Neuronal stem cell (in vitro differentiated cells): ENCODE measurements around the gene OR8H2. TPM values are rescaled to one million over a fixed set of nuclear protein-coding genes. Genes with fewer than 3 reads are reported as not detected.
"Not testable (repeated sequence)": the region's sequence is repeated elsewhere in the genome, so short reads cannot be mapped to it uniquely, and the experiment has no call there.

Experiments used
- DNase-seq: peaks from one replicate; pipeline ENCODE4 v3.0.0-alpha.2; 2013; ENCODE audit warnings: low spot score
- H2AFZ ChIP-seq: one replicate; pipeline ENCODE4 v1.6.1; 2013; ENCODE audit warnings: mild to moderate bottlenecking, low read length, inconsistent platforms
- H2AK5ac ChIP-seq: 2 replicates; pipeline ENCODE4 v1.6.1; 2013; ENCODE audit warnings: low read depth, mild to moderate bottlenecking, inconsistent platforms, low read length, moderate library complexity, mixed read lengths
- H2BK120ac ChIP-seq: 2 replicates; pipeline ENCODE4 v1.6.1; 2013; ENCODE audit warnings: low read depth, mild to moderate bottlenecking, inconsistent platforms, low read length, moderate library complexity, mixed read lengths
- H2BK12ac ChIP-seq: one replicate; pipeline ENCODE4 v1.6.1; 2013; ENCODE audit warnings: low read length, inconsistent platforms
- H2BK15ac ChIP-seq: 2 replicates; pipeline ENCODE4 v1.6.1; 2013; ENCODE audit warnings: mild to moderate bottlenecking, low read length, inconsistent platforms, mixed read lengths
- H2BK5ac ChIP-seq: one replicate; pipeline ENCODE4 v1.6.1; 2013; ENCODE audit warnings: inconsistent platforms, mild to moderate bottlenecking, low read length, moderate library complexity
- H3K14ac ChIP-seq: one replicate; pipeline ENCODE4 v1.6.1; 2013; ENCODE audit warnings: low read length, inconsistent platforms
- H3K18ac ChIP-seq: 2 replicates; pipeline ENCODE4 v1.6.1; 2013; ENCODE audit warnings: low read length, inconsistent platforms
- H3K23ac ChIP-seq: 2 replicates; pipeline ENCODE4 v1.6.1; 2013; ENCODE audit warnings: low read depth, mild to moderate bottlenecking, mixed read lengths, low read length, inconsistent platforms; ENCODE audit not compliant: poor library complexity
- H3K27ac ChIP-seq: replicated peaks from 3 replicates; pipeline ENCODE4 v1.5.1; 2013; ENCODE audit warnings: low read length, inconsistent platforms
- H3K27me3 ChIP-seq, 3 experiments: 2 replicates each; pipeline ENCODE4 v1.6.1; 2013; ENCODE audit warnings: low read length in 3 of 3, mild to moderate bottlenecking in 2 of 3, inconsistent platforms in 1 of 3, low read depth in 1 of 3, mixed read lengths in 1 of 3, moderate library complexity in 1 of 3; ENCODE audit not compliant: control insufficient read depth in 3 of 3, insufficient read depth in 3 of 3
- H3K36me3 ChIP-seq, 2 donors: replicated peaks in 1 of 2; 2 replicates each; pipeline ENCODE4 v1.6.1; 2013; ENCODE audit warnings: low read length in 2 of 2; ENCODE audit not compliant: control insufficient read depth in 2 of 2, insufficient read depth in 2 of 2
- H3K4ac ChIP-seq: 2 replicates; pipeline ENCODE4 v1.6.1; 2013; ENCODE audit warnings: inconsistent platforms, mild to moderate bottlenecking, low read length, moderate library complexity
- H3K4me1 ChIP-seq, 2 donors: 1 replicate in 1 of 2; 2 replicates in 1 of 2; pipeline ENCODE4 v1.6.1; 2013; ENCODE audit warnings: low read length in 2 of 2, low read depth in 1 of 2; ENCODE audit not compliant: control insufficient read depth in 2 of 2, insufficient read depth in 1 of 2
- H3K4me2 ChIP-seq: one replicate; pipeline ENCODE4 v1.6.1; 2013; ENCODE audit warnings: mild to moderate bottlenecking, low read length, inconsistent platforms; ENCODE audit not compliant: insufficient read depth, poor library complexity, severe bottlenecking
- H3K4me3 ChIP-seq, 2 donors: 2 replicates each; pipeline ENCODE4 v1.5.1; 2013; ENCODE audit warnings: low read length in 2 of 2, mild to moderate bottlenecking in 2 of 2, inconsistent platforms in 1 of 2, moderate library complexity in 1 of 2
- H3K79me1 ChIP-seq: one replicate; pipeline ENCODE4 v1.6.1; 2013; ENCODE audit warnings: low read depth, mild to moderate bottlenecking, inconsistent platforms, low read length, moderate library complexity
- H3K9ac ChIP-seq: one replicate; pipeline ENCODE4 v1.6.1; 2013; ENCODE audit warnings: mild to moderate bottlenecking, low read depth, low read length, inconsistent platforms; ENCODE audit not compliant: poor library complexity
- H3K9me3 ChIP-seq, 2 donors: replicated peaks in 1 of 2; 2 replicates each; pipeline versions ENCODE3 to v1.6.1; 2013; ENCODE audit warnings: low read length in 2 of 2, mild to moderate bottlenecking in 2 of 2, inconsistent platforms in 1 of 2, low read depth in 1 of 2, mixed read lengths in 1 of 2, moderate library complexity in 1 of 2; ENCODE audit not compliant: control insufficient read depth in 2 of 2, insufficient read depth in 1 of 2
- H4K8ac ChIP-seq: one replicate; pipeline ENCODE4 v1.6.1; 2013; ENCODE audit warnings: low read depth, mild to moderate bottlenecking, inconsistent platforms, low read length, moderate library complexity
- H4K91ac ChIP-seq: one replicate; pipeline ENCODE4 v1.6.1; 2013; ENCODE audit warnings: low read length, low read depth, mild to moderate bottlenecking, inconsistent platforms; ENCODE audit not compliant: poor library complexity
- WGBS, 2 donors: extraction: QIAGEN DNeasy Blood & Tissue Kit; methylation state at CpG; one replicate each; pipeline ENCODE4 v1.1.7; 2013; ENCODE audit warnings: missing lambda C conversion rate in 2 of 2, mixed read lengths in 1 of 2; ENCODE audit not compliant: insufficient read length in 2 of 2, insufficient replicate concordance in 1 of 2; ENCODE audit errors: extremely low coverage in 2 of 2; 5-methylcytosine and 5-hydroxymethylcytosine counted together
- polyA plus RNA-seq, 2 experiments: library from polyadenylated mRNA; stranded (reverse); fragments of 200-250 nt; gene quantifications; one replicate each; pipeline ENCODE4 v1.2.3, GENCODE V29; 2013

The OR8H2 gene
- polyA plus RNA-seq (2013, experiment 1 of 2), result not detected
- not detected for polyA plus RNA-seq (2013, experiment 2 of 2)

- Histone ChIP-seq H2BK120ac (no peak within 1 kb of the TSS), H3K18ac (no peak within 1 kb of the TSS), H3K36me3 (no peaks in the 10 kb centered on the region), H3K79me1 (no peaks in the 10 kb centered on the region), H3K27ac (no peak within 1 kb of the TSS), H3K4ac (no peak within 1 kb of the TSS), H3K27me3 (no peaks in the 10 kb centered on the region), H3K23ac (no peak within 1 kb of the TSS), H2BK5ac (no peak within 1 kb of the TSS), H2AFZ (no peak within 1 kb of the TSS), H4K91ac (no peak within 1 kb of the TSS), H3K9ac (no peak within 1 kb of the TSS), H2BK15ac (no peak within 1 kb of the TSS), H3K4me3 (no peak within 1 kb of the TSS), H4K8ac (peak within 1 kb of the TSS; percentile 43), H3K4me1 (no peaks in the 10 kb centered on the region), H3K9me3 (no peaks in the 10 kb centered on the region), H2BK12ac (no peak within 1 kb of the TSS), H3K14ac (no peak within 1 kb of the TSS), H3K4me2 (no peak within 1 kb of the TSS), H2AK5ac (no peak within 1 kb of the TSS)
- DNase-seq, result no peak
Measured at GRCh38 chr11:56103210-56103737, at the start of gene OR8H2. TSS of gene OR8H2 (plus strand) at chr11:56103687. CDS start at chr11:56105043, 1,356 bp downstream.

GRCh38 chr11:56056366-56056765 is 47.1 kb upstream of the OR8H2 start:
- not testable (repeated sequence) for H3K4me1 ChIP-seq, H3K79me1 ChIP-seq, H2BK120ac ChIP-seq, H4K91ac ChIP-seq, H4K8ac ChIP-seq, H3K18ac ChIP-seq, H3K4me2 ChIP-seq, H2AK5ac ChIP-seq, H3K4ac ChIP-seq, H3K14ac ChIP-seq, H2BK12ac ChIP-seq, H3K27ac ChIP-seq, DNase-seq, H3K9ac ChIP-seq, H3K36me3 ChIP-seq, H2BK15ac ChIP-seq, H3K23ac ChIP-seq, H2BK5ac ChIP-seq, H3K27me3 ChIP-seq, H2AFZ ChIP-seq, H3K9me3 ChIP-seq, H3K4me3 ChIP-seq
- no CpG with 5 or more reads among the region's 4 CpGs for WGBS, 2 donors

DNA sequence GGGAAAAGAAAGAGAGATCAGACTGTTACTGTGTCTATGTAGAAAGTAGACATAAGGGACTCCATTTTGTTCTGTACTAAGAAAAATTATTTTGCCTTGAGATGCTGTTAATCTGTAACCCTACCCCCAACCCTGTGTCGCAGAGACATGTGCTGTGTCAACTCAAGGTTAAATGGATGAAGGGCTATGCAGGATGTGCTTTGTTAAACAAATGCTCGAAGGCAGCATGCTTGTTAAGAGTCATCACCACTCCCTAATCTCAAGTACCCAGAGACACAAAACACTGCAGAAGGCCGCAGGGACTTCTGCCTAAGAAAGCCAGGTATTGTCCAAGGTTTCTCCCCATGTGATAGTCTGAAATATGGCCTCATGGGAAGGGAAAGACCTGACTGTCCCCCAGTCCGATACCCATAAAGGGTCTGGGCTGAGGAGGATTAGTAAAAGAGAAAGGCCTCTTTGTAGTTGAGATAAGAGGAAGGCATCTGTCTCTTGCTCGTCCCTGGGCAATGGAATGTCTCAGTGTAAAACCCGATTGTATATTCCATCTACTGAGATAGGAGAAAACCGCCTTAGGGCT is 45.7 kb upstream of the OR8H2 start:
- not testable (repeated sequence) for H3K4ac ChIP-seq, H3K9ac ChIP-seq, H2AFZ ChIP-seq, H2BK15ac ChIP-seq, H3K14ac ChIP-seq, H3K36me3 ChIP-seq, H2AK5ac ChIP-seq, H3K23ac ChIP-seq, H3K4me3 ChIP-seq, H2BK120ac ChIP-seq, H4K91ac ChIP-seq, H3K4me1 ChIP-seq, H3K27me3 ChIP-seq, H4K8ac ChIP-seq, H2BK12ac ChIP-seq, H3K79me1 ChIP-seq, H2BK5ac ChIP-seq, H3K9me3 ChIP-seq, H3K4me2 ChIP-seq, H3K18ac ChIP-seq, DNase-seq, H3K27ac ChIP-seq
- WGBS, 2 donors, result no CpG with 5 or more reads among the region's 7 CpGs

GRCh38 chr11:56058260-56058780 is 45.2 kb upstream of the OR8H2 start:
- no CpG with 5 or more reads among the region's 7 CpGs for WGBS, 2 donors
- H3K23ac ChIP-seq, H3K14ac ChIP-seq, H2AK5ac ChIP-seq, H3K36me3 ChIP-seq, H3K18ac ChIP-seq, H4K8ac ChIP-seq, H3K4me1 ChIP-seq, H3K4ac ChIP-seq, H3K4me3 ChIP-seq, H2BK15ac ChIP-seq, H3K27me3 ChIP-seq, H3K9me3 ChIP-seq, H4K91ac ChIP-seq, H2BK120ac ChIP-seq, H3K9ac ChIP-seq, H2BK12ac ChIP-seq, DNase-seq, H3K27ac ChIP-seq, H3K79me1 ChIP-seq, H2AFZ ChIP-seq, H3K4me2 ChIP-seq, H2BK5ac ChIP-seq: not testable (repeated sequence)
